ENCODE results near the gene MATN3.

- TF ChIP-seq POLR2A (IDR thresholded peaks at IDR 0.05) (no peak), CTCF (IDR thresholded peaks at IDR 0.05) (no peak)
These were observed 70.3 kb downstream of the MATN3 start for GRCh38 chr2:19942199-19942598.
